Central memory CD4-positive, alpha-beta T cell (primary cell): ENCODE measurements around the gene ABTB2.

Experiments used
- DNase-seq: peaks from one replicate; pipeline ENCODE4 v3.0.0; 2022

The ABTB2 gene

DNA sequence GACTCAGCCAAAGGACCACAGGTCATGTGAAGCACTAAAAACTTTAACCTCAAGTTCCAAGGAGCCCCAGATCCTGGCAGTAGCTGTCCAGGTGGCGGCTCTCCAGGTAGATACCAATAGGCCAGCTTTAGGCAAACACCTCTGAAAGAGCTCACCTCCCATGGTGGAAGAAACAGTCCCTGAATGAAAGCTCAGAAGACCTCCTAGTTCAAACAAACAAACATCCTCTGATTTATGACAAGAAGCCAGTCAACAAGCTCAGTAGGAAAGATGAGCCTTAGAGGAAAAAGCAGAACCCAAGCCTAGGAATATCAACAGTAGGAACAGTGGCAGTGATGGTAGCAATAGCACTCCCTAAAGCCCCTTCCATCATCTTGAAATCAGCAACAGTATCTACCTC lies 17.2 kb downstream of the ABTB2 start:
- no peak for DNase-seq

DNA sequence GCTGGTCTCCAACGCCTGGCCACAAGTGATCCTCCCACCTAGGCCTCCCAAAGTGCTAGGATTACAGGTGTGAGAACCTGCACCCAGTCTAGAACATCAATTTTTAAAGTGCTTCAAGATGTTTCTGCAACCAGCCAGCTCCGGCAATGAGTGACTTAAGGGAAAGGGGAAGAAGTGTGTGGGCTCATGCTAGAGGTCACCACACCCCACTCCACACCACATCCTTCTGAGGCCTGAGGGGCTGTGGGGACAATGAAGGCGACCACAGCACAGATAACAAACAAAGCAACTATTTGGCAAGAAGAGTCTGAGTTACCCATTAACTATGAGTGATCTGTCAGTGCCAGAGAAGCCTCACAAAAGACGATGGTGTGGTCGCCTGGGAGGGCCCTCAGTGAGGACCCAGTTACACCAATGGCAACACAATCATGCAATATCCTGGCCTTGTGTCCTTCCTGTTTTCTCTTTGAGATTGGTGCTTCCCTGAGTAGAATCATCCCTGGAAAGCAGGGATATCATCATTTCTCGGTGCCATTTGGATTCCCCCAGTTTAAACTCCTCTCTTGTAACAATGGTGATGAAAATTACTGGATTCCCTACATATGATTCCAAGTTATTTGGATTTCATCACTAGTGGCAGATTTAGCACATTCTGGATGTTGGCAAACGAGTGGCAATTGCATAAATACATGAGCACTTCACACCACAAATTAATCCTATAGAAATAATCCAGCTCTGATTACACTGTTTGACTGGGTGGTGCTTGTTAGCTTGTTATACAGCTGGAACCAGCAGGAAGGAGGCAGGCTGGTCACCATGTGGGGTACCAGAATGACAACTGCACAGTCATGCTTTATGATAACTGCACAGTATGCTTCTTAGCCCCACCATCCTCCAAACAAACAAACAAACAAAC lies 18.4 kb downstream of the ABTB2 start:
- DNase-seq: no peak

DNA sequence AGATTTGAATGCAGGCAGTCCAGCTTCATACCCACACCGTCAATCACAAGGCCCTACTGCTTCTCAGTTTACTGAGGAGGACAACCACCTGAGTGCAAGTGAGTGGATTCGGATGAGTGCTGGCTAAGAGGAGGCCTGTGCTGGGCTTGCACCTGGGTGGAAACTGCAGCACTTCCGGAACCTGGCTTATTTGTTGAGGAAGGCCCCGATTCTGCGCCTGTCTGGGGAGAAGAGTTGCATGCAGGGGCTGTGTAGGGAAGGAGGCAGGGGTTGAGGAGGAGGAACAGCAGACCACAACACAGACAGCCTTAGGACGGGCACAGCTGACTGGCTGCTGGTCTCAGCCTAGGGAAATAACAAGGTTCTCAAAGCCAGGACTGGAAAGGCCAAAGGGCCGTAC lies 20.8 kb downstream of the ABTB2 start:
- DNase-seq: no peak

DNA sequence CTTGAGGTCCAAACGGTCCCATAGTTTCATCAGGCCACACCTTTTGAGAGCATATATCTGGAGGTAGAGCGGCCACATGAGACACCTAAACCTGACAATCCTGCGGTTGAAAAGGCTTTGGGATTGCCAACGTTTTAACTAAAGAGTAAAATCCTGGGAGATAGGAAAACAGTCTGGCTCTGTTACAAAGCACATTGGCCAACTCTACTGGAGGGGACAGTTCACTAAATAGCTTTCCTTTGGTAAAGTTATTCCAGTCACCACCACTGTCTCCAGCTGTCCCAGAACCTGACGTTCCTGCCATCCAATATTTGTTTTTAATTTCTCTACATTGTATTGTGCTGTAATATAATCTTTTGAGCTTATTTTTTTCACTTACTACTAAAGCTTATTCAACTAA lies 22.0 kb downstream of the ABTB2 start:
- DNase-seq: no peak

GRCh38 chr11:34335331-34335730 lies 22.5 kb downstream of the ABTB2 start:
- DNase-seq: no peak

DNA sequence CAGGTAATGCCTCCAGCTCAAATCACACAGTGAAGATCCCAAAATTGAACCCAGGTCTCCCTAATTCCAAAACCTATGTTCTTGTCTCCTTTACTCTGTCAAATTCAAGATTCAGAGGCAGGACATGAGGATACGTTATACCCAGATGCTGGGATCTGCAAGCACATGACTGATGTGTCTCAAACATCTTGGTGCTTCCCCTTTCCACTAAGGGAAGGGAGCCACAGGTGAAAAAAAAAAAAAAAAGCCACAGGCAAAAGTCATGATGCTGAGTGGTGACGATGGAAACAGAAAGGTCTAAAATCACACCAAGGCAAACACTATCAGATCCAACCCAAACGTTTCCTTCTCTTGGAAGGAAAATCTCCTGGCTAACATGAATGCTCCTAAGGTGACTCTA lies 24.0 kb downstream of the ABTB2 start:
- DNase-seq: no peak

DNA sequence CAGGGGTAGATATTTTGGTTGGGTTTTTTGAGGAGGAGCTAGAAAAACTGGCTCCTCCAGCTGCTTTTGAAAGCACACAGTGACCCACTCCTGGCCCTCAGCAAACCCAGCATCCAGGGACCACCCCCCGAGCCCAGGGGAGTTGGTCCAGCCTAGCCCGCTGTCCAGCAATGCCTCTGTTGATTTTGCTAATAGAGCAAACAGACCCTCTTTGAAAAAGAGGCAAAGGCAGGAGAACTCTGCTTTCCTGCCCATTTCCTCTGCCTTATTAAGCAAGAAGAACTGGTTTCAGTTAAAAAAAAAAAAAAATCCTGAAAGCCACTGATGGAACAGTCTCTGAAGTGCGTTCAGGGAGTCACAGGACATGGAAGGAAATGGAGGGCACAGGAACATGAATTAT lies 25.3 kb downstream of the ABTB2 start:
- no peak for DNase-seq

GRCh38 chr11:34331736-34332135 lies 26.1 kb downstream of the ABTB2 start:
- DNase-seq: no peak

DNA sequence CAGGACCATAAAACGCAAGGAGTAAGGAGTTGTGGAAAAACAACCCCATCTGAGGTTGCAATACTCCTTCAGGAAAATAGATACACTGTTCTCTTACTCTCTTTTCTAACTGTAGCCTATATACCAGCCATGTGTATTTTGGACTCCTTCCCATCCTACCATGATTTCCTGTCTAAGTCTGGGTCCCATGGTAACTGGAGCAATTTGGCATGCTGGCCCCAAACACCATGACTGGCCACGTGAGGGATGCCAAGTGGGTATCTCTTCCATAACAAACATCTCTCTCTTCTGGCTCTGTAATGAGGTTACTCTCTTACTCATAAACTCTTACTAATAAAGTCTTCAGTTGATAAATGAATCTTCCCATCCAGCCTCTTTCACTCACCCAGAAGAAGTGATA lies 26.5 kb downstream of the ABTB2 start:
- DNase-seq: no peak

DNA sequence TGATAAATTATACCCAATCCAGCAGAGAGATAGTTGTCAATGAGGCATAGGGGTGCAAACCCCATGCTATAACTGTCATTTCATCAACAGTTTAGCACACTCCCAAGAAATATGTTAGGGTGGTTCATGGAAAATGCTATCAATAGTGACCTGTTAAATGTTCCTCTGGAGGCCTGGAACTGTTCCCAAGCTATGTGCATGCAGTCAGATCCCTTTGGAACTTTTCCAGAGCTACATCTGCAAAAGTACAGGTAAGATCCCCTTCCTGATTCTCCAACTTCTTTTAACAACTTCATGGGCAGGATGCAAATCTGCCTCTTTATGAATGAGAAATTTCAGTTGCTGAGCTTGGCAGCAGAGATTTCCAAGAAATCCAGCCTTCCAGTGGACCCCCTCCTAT lies 27.2 kb downstream of the ABTB2 start:
- DNase-seq: no peak

DNA sequence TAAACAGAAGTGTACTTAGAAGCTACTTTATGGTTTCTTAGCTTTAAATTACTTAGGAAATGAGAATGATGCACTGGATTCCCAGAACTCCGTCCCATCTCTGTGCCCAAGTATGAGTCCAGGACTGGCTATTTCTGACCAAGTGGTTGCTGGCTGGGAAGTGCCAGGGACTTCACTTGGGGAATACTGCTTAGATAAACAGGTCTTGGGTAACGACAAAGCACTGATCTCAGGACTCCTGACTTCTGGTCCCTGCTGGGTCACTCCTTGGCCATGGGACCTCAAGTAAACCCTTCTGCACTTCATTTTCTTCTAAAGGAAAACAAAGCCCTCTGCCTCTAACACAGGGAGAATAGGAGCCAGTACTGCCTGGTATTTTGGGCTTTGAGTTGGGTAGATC lies 27.9 kb downstream of the ABTB2 start:
- DNase-seq: no peak

DNA sequence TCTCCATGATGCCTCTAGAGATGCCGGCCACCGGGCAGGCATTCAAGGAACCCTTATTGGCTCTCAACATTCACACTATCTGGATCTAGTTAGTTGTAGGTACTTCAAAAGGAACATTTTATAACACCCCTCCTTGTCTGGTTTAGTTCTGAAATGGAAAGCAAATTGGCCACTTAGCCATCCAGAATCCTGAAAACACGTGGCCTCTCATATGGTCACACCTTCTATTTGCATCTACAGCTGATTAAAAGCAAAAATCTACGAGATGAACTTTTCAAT lies 29.2 kb downstream of the ABTB2 start:
- no peak for DNase-seq

DNA sequence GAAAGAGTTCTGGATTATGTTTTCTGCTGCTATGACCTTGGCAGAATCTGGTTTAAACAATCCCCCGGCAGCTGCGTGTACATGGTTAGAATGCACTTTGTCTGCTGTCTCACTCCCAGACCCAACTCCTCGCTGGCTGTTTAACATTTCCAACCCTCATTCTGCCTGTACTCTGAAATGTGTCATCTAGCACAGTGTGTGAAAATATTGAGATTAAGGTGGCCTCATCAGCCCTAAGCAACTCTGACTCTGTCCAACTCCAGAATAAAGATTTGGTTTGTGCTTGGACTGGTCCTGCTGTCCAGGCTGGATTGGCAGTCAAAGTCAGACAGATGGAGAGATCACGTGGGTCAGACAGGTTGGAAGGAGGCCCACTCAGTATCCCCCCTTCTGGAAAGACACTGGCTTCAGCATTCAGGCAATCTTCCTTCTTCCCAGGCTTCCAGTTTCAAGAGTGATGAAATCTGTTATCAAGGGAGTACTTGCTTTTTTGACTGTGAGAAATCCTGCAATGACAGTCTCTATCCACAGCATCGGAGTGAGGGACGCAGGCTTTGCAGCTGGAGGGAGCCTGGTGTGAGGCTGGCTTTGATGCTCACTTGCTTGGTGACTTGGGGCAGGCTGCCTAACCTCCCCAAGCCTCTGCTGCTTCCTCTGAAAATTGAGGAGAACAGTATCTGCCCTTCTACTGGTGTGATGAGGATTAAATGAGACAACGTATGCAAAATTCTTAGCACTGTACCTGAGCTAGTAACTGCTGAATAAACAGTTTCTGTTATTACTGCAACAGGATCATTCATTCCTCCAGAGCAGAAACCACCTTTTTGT lies 29.8 kb downstream of the ABTB2 start:
- DNase-seq: no peak

- no peak for DNase-seq
Observed at GRCh38 chr11:34324466-34324865, 33.3 kb downstream of the ABTB2 start.

- no peak for DNase-seq
Observed at GRCh38 chr11:34323601-34324000, 34.2 kb downstream of the ABTB2 start.

DNA sequence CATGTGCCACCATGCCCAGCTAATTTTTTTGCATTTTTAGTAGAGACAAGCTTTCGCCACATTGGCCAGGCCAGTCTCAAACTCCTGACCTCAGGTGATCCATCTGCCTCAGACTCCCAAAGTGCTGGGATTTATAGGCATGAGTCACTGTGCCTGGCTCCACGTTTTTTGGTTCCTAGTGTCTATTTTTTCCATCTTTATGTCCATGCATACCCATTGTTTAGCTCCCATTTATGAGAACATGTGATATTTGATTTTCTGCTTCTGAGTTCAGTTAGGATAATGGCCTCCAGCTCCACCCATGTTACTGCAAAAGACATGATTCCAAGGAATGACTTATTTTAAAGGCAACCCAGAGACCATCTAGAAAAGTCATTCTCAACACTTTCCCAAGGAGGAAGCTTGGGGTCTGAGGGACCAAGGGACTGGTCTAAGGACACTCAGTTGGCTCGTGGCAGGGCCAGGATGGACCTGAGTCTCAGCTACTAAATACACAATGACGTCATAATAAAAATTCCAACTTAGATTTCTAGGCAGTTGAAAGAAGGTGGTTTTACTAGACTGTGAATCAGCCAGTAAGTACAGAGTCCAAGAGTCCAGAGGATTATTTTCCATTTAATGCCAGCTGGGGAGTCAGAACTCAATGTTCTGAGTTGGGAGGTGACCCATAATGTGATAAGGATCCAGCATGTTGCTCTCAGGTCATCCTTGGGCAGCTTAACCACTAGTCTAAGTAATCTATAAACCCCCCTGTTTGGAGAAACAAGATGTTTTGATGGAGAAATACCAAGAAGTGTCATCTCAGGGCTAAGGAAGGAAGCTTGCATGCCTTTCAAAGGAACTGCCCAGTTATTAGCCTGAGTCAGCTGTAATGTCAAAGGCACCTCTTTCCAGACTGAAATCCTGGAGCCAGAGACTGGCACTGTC lies 39.4 kb downstream of the ABTB2 start:
- DNase-seq: no peak

- DNase-seq: no peak
Observed at GRCh38 chr11:34317666-34318065, 40.1 kb downstream of the ABTB2 start.

DNA sequence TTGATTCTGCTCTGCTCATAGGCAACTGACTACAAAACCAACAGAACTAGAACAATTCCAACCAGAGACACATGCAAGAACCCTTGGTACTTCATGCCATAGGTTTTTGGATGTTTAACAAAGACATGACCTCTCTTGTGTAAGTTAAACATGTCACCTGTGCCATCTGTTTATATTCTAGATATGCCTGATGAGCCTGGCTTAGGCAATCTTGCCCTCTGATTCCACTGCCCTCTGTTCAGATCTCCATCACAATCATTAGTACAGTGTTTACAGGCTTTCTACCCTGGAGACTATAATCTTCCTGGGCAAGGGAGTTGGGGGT lies 40.8 kb downstream of the ABTB2 start:
- no peak for DNase-seq

DNA sequence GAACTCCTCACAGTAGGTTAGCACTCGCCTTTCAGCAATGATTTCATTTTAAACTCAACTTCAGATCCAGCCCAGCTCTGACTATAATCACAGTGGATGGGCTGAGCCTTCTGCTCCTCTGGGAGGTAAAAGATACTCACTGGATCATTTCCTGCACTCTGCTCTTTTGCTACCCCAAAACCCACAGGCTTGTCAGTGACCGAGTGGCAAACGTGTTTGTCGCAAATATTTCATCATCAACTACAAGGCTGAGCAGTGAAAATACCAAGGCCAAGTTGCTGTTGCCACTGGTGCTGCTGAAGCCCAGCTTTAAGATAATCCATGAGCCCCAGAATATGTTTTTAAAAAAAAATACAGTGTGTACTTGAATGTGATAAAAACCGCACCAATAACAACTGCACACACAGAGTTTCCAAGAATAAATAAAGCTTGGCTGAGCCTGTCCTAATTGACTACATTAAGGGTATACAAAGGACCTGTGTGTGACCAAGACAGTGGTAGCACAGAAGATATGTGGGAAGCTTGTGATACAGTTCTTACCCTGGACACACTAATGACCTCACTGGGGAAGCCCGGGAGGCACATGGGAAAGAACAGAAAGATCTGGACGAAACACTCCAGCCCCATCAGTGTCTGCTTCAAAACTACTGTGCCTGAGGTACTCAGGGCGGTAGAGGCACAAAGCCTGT lies 41.3 kb downstream of the ABTB2 start:
- DNase-seq: no peak

DNA sequence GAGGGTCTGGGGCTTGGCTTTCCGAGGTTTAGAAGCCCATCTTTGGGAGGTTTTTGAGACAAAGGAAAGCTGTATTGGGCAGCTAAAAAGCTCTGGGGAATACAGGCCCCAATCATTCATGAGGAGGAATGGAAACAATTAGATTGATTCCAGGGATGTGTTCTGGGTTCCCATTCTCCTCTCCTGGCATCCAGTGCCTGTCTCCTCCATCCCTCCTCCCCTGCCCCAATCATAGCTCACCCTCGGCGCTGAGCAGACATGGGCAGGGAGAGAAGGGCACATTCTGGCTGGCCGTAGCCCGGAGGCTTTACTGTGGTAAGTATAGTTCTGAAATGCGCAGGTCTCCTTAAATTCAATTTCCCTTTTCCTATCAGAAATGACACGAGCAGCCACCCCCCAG lies 42.4 kb downstream of the ABTB2 start:
- DNase-seq: no peak

DNA sequence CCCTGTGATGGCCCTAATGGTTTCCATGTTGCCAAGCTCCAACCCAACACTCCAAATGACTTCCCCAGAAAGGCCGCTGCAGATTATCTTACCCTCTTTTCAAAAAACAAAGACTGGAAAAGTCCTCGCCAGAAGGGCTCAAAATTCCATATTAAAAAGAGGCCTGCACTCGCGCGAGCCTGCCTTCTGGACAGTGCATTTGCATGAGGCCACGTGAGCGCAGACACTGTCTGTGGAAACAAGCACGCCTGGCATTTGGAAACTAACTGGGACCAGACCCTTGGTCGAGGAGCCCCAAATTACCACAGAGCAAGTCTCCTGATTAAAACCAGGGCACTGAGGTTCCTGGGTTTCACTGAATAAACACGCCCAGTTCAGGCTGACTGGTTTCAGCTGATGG lies 42.9 kb downstream of the ABTB2 start:
- no peak for DNase-seq

DNA sequence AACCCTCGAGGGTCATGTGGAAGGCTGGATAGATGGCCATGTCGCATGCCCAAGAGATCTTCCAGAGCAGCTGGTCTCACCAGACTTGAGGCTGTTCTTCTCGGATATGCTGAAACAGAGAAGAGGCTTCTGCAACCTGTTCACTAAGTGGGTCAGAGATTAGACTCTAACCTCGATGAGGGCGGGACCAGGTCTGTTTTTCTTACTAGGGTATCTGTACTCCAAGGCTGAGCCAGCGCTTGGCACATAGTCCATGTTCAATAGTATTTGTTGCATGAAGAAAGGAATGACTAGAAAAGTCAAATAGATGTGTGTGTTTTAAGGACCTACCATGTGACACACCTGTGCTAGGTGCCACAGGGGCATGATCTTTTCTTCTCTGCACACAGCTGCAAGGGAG lies 43.6 kb downstream of the ABTB2 start:
- no peak for DNase-seq

GRCh38 chr11:34313099-34313517 lies 44.7 kb downstream of the ABTB2 start:
- DNase-seq: peak; percentile 16
